HuH-7.5 (cell line): ENCODE data around the gene ATXN1.
"Not testable (repeated sequence)": the region's sequence is repeated elsewhere in the genome, so short reads cannot be mapped to it uniquely, and the experiment has no call there.

ENCODE experiments used
- DNase-seq: peaks from one replicate; pipeline ENCODE4 v3.0.0; 2011; ENCODE audit warnings: low spot score

The ATXN1 gene

GRCh38 chr6:16760516-16761470 lies at the start of gene ATXN1:
Gene ATXN1, minus strand, starts transcription at chr6:16761460.
- peak; percentile 32 for DNase-seq

GRCh38 chr6:16810411-16810810 lies 49.2 kb upstream of the ATXN1 start:
- DNase-seq = no peak

- no peak for DNase-seq
Measured at GRCh38 chr6:16809753-16810358, 48.6 kb upstream of the ATXN1 start.

DNA sequence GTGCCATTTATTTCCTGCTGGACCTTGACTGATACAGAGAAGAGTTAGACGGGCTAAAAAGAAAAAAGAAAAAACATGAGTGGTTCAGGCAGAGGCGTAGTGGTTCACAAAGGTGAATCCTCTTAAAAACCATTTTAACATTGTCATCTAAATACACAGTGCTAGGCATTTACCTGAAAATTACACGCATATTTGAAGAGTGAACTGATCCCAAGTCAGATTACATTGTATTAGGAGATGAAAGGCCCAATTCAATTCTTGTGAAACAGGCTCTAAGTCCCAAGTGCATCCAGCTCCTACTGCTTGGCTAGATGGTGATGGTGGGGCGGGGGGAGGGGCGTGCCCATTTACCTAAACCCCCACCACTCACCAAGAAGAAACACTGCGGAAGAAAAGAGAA lies 46.7 kb upstream of the ATXN1 start:
- no peak for DNase-seq

DNA sequence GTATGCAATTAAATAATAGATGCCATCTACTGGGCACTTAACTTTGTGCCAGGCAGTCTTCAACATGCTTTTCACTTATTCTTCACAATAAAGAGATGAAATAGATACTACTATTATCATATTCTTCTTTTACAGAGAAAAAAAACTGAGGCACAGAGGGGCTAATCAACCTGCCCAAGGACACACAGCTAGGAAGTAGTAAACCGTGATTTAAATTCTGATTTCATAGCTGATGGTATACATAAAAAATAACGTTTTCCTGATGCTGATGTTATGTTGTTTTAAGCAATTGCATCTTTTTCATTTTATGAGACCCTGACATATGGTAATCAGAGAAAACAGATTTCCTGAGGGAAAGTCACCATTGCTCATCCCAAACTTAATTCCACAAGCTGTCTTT lies 45.1 kb upstream of the ATXN1 start:
- no peak for DNase-seq

DNA sequence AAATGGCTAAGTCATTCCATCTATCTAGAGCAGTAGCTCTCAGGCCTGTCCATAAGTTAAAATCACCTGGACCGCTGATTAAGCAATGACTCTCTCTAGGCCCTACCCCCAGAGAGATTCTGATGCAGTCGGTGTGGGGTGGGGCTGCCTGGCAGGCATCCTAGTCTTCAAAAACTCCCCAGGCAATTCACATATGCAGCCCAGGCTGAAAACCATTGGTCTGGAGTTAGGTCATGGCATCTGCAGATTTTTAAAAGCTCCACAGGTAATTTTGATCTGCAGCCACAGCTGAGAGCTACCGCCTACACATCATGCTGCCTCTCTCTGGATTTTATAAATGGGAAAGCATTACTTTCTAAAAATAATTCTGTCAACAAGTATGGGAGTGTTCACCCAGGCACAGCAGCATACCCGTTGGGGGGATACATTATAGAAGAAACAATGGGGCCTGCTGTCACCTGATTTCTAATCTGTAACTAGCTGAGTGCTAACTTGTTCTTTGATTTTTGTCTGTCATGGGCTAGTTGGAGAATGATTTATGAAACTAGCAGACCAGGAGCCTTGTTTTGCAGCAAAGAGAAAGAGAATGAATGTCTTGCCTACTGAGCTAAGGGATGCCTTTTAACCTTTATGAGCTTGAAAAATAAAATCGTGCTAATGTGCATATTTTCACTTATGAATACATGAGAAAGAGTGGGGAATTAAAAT lies 44.1 kb upstream of the ATXN1 start:
- no peak for DNase-seq

- no peak for DNase-seq
Measured at GRCh38 chr6:16804546-16805242, 43.4 kb upstream of the ATXN1 start.

DNA sequence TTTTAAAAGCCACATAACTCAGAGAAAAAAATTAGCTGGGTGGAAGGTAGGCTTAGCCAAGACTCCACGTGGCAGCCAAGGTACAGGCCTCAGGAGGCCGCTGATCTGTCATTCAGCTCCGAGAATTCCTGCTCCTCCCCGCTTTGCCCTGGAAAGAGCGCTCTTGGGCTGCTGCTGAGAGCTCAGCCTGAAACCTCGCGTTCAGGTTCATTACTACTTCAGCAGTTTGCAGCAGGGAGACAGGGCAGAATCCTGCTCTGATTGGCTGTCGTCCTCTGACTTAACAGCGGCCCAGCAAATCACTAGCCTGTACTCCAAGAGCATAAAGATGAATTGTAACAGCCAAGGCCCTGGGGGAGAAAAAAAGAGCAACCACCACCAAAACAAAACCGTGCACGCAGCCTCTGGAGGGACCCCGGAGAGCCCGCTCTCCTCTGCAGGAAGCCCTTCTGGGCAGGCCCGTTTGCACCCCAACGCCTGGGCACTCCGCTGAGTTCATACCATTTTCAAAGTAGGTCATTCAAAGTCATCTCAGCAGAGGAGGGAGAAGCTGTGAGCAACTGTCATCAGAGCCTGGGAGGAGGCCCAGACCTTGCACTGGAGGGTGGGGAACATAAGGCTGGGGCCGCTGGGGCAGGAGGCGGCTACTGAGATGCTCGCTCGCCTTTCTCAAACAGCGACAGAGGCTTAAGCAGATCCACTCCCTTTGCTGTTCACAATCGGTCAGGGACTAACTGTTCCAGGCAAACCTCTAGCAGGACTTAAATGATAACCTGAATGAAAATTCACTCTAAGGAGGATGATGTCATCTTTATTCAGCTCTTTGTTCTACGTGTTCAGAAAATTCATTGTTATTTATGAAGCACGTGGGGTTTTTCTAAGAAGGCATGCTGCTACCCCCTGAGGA lies 42.3 kb upstream of the ATXN1 start:
- DNase-seq = no peak

DNA sequence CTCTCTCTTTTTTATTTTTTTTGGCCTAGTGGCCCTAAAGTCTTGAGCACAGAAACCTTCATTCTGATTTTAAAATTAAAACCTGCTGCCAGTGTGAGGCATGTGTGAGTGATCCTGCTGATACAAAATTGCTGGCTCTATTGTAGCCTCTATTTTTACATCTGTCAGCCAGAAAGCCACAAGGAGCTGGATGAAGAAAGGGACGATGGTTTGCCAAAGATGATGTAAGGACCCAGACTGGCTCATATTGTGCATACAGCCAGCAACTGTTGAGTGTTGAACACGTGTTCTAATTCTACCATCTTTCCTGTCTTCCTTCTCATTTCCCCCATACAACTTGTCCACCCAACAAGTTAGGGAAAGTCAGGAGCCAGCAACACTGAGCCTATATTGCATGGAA lies 40.8 kb upstream of the ATXN1 start:
- no peak for DNase-seq

GRCh38 chr6:16800942-16801341 lies 39.7 kb upstream of the ATXN1 start:
- DNase-seq = no peak

- DNase-seq = no peak
Measured at GRCh38 chr6:16800341-16800740, 39.1 kb upstream of the ATXN1 start.

- no peak for DNase-seq
Measured at GRCh38 chr6:16799279-16800193, 38.3 kb upstream of the ATXN1 start.

GRCh38 chr6:16793828-16794412 lies 32.7 kb upstream of the ATXN1 start:
- DNase-seq = no peak

DNA sequence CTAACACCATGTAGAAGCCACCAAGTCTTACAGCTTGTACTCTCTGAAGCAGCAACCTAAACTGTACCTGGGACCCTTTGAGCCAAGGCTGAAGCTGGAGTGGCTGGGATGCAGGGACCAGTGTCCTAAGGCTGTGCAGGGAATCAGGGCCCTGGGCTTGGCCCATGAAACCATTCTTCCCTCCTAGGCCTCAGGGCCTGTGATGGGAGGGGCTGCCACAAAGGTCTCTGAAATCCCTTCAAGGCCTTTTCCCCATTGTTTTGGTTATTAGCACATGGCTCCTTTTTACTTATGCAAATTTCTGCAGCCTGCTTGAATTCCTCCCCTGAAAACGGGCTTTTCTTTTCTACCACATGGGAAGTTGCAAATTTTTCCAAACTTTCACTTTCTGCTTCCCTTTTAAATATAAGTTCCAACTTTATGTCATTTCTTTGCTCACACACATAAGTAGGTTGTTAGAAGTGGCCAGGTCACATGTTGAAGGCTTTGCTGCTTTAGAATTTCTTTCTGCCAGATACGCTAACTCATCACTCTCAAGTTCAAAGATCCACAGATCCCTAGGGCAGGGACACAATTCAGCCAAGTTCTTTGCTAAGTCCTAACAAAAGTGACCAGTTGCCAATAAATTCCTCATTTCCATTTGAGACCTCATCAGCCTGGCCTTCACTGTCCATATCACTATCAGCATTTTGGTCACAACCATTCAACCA lies 28.2 kb upstream of the ATXN1 start:
- DNase-seq = no peak

- DNase-seq = no peak
Measured at GRCh38 chr6:16787128-16787682, 25.9 kb upstream of the ATXN1 start.

- no peak for DNase-seq
Measured at GRCh38 chr6:16785496-16785895, 24.2 kb upstream of the ATXN1 start.

- DNase-seq = not testable (repeated sequence)
Measured at GRCh38 chr6:16784957-16785356, 23.7 kb upstream of the ATXN1 start.

GRCh38 chr6:16783952-16784565 lies 22.8 kb upstream of the ATXN1 start:
- no peak for DNase-seq
